NCI-H524 (cell line): Measurements from ENCODE around the gene PITPNC1.
"Not testable (repeated sequence)": the region's sequence is repeated elsewhere in the genome, so short reads cannot be mapped to it uniquely, and the experiment has no call there.

Experiments used
- DNase-seq, 2 experiments: peaks; one replicate each; lab custom pipeline; 2025; lab: John Stamatoyannopoulos, UW

PITPNC1 gene

GRCh38 chr17:67623767-67624166, 246.7 kb downstream of the PITPNC1 start:
- no peak for DNase-seq

- no peak for DNase-seq
Measured at GRCh38 chr17:67624886-67625656, 248.0 kb downstream of the PITPNC1 start.

GRCh38 chr17:67625971-67626370, 248.9 kb downstream of the PITPNC1 start:
- DNase-seq = no peak

- DNase-seq = peak; percentile 18 to 40
Measured at GRCh38 chr17:67628580-67629013, 251.5 kb downstream of the PITPNC1 start.

GRCh38 chr17:67629971-67630320, 252.9 kb downstream of the PITPNC1 start:
- DNase-seq = peak; percentile 43 to 82

- DNase-seq = not testable (repeated sequence)
Measured at GRCh38 chr17:67630836-67631235, 253.8 kb downstream of the PITPNC1 start.

- DNase-seq = no peak
Measured at GRCh38 chr17:67632141-67632540, 255.1 kb downstream of the PITPNC1 start.

GRCh38 chr17:67633751-67634211, 256.7 kb downstream of the PITPNC1 start:
- DNase-seq = no peak

GRCh38 chr17:67635681-67636080, 258.6 kb downstream of the PITPNC1 start:
- no peak for DNase-seq

- DNase-seq = no peak
Measured at GRCh38 chr17:67636312-67636711, 259.2 kb downstream of the PITPNC1 start.

- DNase-seq = no peak
Measured at GRCh38 chr17:67636834-67637520, 259.9 kb downstream of the PITPNC1 start.

GRCh38 chr17:67637901-67638641, 261.0 kb downstream of the PITPNC1 start:
- DNase-seq = no peak

- DNase-seq = no peak
Measured at GRCh38 chr17:67638871-67639270, 261.8 kb downstream of the PITPNC1 start.

- no peak for DNase-seq
Measured at GRCh38 chr17:67639555-67639954, 262.5 kb downstream of the PITPNC1 start.

GRCh38 chr17:67639979-67640378, 262.9 kb downstream of the PITPNC1 start:
- peak in 1 of 2 experiments; percentile 28 for DNase-seq

- no peak for DNase-seq
Measured at GRCh38 chr17:67642488-67642887, 265.4 kb downstream of the PITPNC1 start.

GRCh38 chr17:67644061-67644460, 267.0 kb downstream of the PITPNC1 start:
- DNase-seq = no peak

- DNase-seq = not testable (repeated sequence)
Measured at GRCh38 chr17:67645195-67645594, 268.1 kb downstream of the PITPNC1 start.

GRCh38 chr17:67646472-67646871, 269.4 kb downstream of the PITPNC1 start:
- no peak for DNase-seq

- no peak for DNase-seq
Measured at GRCh38 chr17:67647482-67647881, 270.4 kb downstream of the PITPNC1 start.

GRCh38 chr17:67648032-67648905, 271.2 kb downstream of the PITPNC1 start:
- no peak for DNase-seq

GRCh38 chr17:67648906-67649295, 271.8 kb downstream of the PITPNC1 start:
- DNase-seq = not testable (repeated sequence)
